HFFc6 (cell line): ENCODE results near the gene CALU. TPM values are rescaled to one million over a fixed set of nuclear protein-coding genes. Genes with fewer than 3 reads are reported as not detected.

Experiments
- DNase-seq: peaks from one replicate; pipeline ENCODE4 v3.0.0-alpha.2; 2018
- H3K27ac Mint-ChIP-seq: 2 replicates; pipeline ENCODE4 v1.8.0; 2020; ENCODE audit warnings: mild to moderate bottlenecking, mixed read lengths
- H3K27me3 Mint-ChIP-seq: 2 replicates; pipeline ENCODE4 v1.8.0; 2021; ENCODE audit warnings: mild to moderate bottlenecking, moderate library complexity, mixed read lengths; ENCODE audit not compliant: insufficient read depth
- H3K36me3 Mint-ChIP-seq: 2 replicates; pipeline ENCODE4 v1.8.0; 2021; ENCODE audit warnings: low read depth, mixed read lengths
- H3K4me1 Mint-ChIP-seq: 2 replicates; pipeline ENCODE4 v1.8.0; 2020; ENCODE audit warnings: low read depth, mixed read lengths
- H3K4me3 Mint-ChIP-seq: 2 replicates; pipeline ENCODE4 v1.8.0; 2020; ENCODE audit warnings: mild to moderate bottlenecking, moderate library complexity, mixed read lengths
- H3K9me3 Mint-ChIP-seq: 2 replicates; pipeline ENCODE4 v1.8.0; 2020; ENCODE audit warnings: mild to moderate bottlenecking, mixed read lengths
- total RNA-seq, 6 experiments: library from RNA; stranded (reverse); fragmentation: NEBNext Ultra II Directional; extraction: Animal tissue kit (Norgen Biotek cat#: 25700); gene quantifications; 2 replicates in 1 of 6; 3 replicates in 5 of 6; pipeline ENCODE4 v1.2.3, GENCODE V29; 2021
- TF ChIP-seq, protein P1 (sequence below): fragments of 200-600 bp; sonication (generic); IDR thresholded peaks from 2 replicates; pipeline ENCODE4 v1.5.0; 2021; ENCODE audit warnings: antibody characterized with exemption, mild to moderate bottlenecking

The CALU gene
- total RNA-seq, 6 experiments from 2014 or later, result 821 to 941 (median 887) TPM

GRCh38 chr7:128794436-128794835, 55.3 kb downstream of the CALU start:
- peaks cover 37% of the 10 kb centered on the region for H3K4me1 Mint-ChIP-seq
- TF ChIP-seq, protein P1, sequence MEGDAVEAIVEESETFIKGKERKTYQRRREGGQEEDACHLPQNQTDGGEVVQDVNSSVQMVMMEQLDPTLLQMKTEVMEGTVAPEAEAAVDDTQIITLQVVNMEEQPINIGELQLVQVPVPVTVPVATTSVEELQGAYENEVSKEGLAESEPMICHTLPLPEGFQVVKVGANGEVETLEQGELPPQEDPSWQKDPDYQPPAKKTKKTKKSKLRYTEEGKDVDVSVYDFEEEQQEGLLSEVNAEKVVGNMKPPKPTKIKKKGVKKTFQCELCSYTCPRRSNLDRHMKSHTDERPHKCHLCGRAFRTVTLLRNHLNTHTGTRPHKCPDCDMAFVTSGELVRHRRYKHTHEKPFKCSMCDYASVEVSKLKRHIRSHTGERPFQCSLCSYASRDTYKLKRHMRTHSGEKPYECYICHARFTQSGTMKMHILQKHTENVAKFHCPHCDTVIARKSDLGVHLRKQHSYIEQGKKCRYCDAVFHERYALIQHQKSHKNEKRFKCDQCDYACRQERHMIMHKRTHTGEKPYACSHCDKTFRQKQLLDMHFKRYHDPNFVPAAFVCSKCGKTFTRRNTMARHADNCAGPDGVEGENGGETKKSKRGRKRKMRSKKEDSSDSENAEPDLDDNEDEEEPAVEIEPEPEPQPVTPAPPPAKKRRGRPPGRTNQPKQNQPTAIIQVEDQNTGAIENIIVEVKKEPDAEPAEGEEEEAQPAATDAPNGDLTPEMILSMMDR, result no peak
- no peak overlapping the region for H3K4me3 Mint-ChIP-seq
- H3K27me3 Mint-ChIP-seq, result peaks cover 4% of the 10 kb centered on the region
- peaks cover 20% of the 10 kb centered on the region for H3K36me3 Mint-ChIP-seq
- DNase-seq, result no peak
- no peaks in the 10 kb centered on the region for H3K9me3 Mint-ChIP-seq
- H3K27ac Mint-ChIP-seq, result no peak overlapping the region

- Mint-ChIP-seq H3K36me3 (peaks cover 20% of the 10 kb centered on the region), H3K27ac (no peak overlapping the region), H3K27me3 (peaks cover 3% of the 10 kb centered on the region), H3K9me3 (no peaks in the 10 kb centered on the region), H3K4me1 (peaks cover 37% of the 10 kb centered on the region), H3K4me3 (no peak overlapping the region)
- DNase-seq, result no peak
- TF ChIP-seq, protein P1, result no peak
Measured at GRCh38 chr7:128795129-128795528, 56.0 kb downstream of the CALU start.

DNA sequence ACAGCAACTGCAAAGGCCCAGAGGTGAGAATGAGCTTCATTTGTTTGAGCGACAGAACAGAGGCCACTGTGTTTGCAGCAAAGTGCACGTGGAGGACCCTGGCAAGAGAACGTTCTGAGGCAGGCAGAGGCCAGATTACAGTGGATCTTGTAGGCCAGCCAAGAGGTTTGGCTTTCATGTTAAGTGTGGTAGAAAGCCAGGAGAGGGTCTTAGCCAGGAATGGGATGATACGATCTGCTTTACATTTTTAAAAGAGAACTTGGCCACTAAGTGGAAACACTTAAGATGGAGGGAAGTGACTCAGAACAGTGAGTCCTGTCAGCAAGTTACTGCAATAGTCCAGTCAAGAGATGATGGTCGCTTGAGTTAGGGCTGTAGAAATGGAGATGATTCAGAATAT, 57.2 kb downstream of the CALU start:
- peaks cover 29% of the 10 kb centered on the region for H3K36me3 Mint-ChIP-seq
- H3K4me3 Mint-ChIP-seq, result peak overlapping the region; percentile 23; the same call in 1 of the 2 replicates
- H3K27ac Mint-ChIP-seq, result peak overlapping the region; percentile 82
- DNase-seq, result peak; percentile 67
- no peaks in the 10 kb centered on the region for H3K9me3 Mint-ChIP-seq
- H3K4me1 Mint-ChIP-seq, result peaks cover 37% of the 10 kb centered on the region
- no peaks in the 10 kb centered on the region for H3K27me3 Mint-ChIP-seq
- TF ChIP-seq, protein P1, result no peak

DNA sequence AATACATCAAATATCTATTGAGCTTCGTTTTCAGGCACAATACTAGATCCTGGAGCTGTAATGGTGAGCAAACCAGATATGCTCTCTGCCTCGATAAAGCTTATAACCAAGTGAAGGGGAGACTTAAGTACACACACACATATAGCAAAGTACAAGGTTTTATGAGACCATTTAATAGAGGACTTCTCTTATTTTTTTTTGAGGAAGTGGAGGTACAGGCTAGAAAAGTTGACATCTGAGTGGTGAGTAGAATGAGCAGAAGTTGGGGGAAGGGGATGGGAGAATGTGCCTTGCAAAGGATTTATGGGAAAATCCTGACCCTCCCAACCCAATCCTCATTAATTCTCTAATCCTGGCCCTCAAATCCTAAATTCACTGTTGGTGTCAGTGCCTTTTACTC, 60.3 kb downstream of the CALU start:
- Mint-ChIP-seq H3K9me3 (no peaks in the 10 kb centered on the region), H3K36me3 (peaks cover 32% of the 10 kb centered on the region), H3K4me1 (peaks cover 27% of the 10 kb centered on the region), H3K4me3 (no peak overlapping the region), H3K27ac (no peak overlapping the region), H3K27me3 (no peaks in the 10 kb centered on the region; the same call in 1 of the 2 replicates)
- TF ChIP-seq, protein P1, result no peak
- DNase-seq, result no peak

- H3K4me1 Mint-ChIP-seq, result peaks cover 20% of the 10 kb centered on the region
- H3K27me3 Mint-ChIP-seq, result no peaks in the 10 kb centered on the region; the same call in 1 of the 2 replicates
- no peak for DNase-seq
- no peak overlapping the region for H3K27ac Mint-ChIP-seq
- TF ChIP-seq, protein P1, result no peak
- H3K36me3 Mint-ChIP-seq, result peaks cover 33% of the 10 kb centered on the region
- H3K9me3 Mint-ChIP-seq, result no peaks in the 10 kb centered on the region
- no peak overlapping the region for H3K4me3 Mint-ChIP-seq
Measured at GRCh38 chr7:128800567-128800966, 61.4 kb downstream of the CALU start.

- H3K4me3 Mint-ChIP-seq, result no peak overlapping the region
- H3K36me3 Mint-ChIP-seq, result peaks cover 33% of the 10 kb centered on the region
- H3K4me1 Mint-ChIP-seq, result peaks cover 16% of the 10 kb centered on the region
- TF ChIP-seq, protein P1, result no peak
- DNase-seq, result no peak
- H3K9me3 Mint-ChIP-seq, result no peaks in the 10 kb centered on the region
- no peak overlapping the region for H3K27ac Mint-ChIP-seq
- H3K27me3 Mint-ChIP-seq, result no peaks in the 10 kb centered on the region; the same call in 1 of the 2 replicates
Measured at GRCh38 chr7:128801003-128801402, 61.8 kb downstream of the CALU start.
